HepG2 (cell line): ENCODE data around the gene SLC39A10. TPM values are rescaled to one million over a fixed set of nuclear protein-coding genes. Genes with fewer than 3 reads are reported as not detected.

Source experiments
- ATAC-seq: fragments of 200-7000 bp; cut with Tn5 transposase; 3 replicates; pipeline ENCODE4 v1.9.1; 2020; ENCODE audit warnings: mild to moderate bottlenecking, moderate library complexity
- BruUV-seq: library from RNA; stranded (reverse); fragments of 400-500 nt; replicated peaks from 2 replicates; lab custom pipeline; 2021; lab: Mats Ljungman, UMichigan
- CTCF ChIA-PET: fragments of 300-600 bp; formaldehyde crosslinking; extraction: SDS; loops from one replicate; lab custom pipeline; 2021; ENCODE audit warnings: low total read pairs, inconsistent platforms, low intra/inter-chr PET ratio; lab: Yijun Ruan, JAX
- POLR2A ChIA-PET: fragments of 350-600 bp; sonication (Branson Sonifier 250); formaldehyde crosslinking; loops from one replicate; lab custom pipeline; 2020; ENCODE audit warnings: antibody characterized with exemption, inconsistent platforms; lab: Yijun Ruan, JAX
- DNase-seq: peaks from one replicate; pipeline ENCODE4 v3.0.0-alpha.2; 2015; ENCODE audit warnings: low spot score
- FAIRE-seq: peaks from 3 replicates; lab custom pipeline; 2011; peaks lifted over from hg19 to GRCh38; lab: Jason Lieb, UNC
- H2AFZ ChIP-seq: one replicate; pipeline ENCODE4 v1.6.1; 2011; ENCODE audit warnings: low read length, inconsistent platforms
- H3K27ac ChIP-seq: fragments of 300-600 bp; 3 replicates; pipeline ENCODE4 v1.8.0; 2011; ENCODE audit warnings: mixed run types, mild to moderate bottlenecking, mixed read lengths, low read length, inconsistent platforms; ENCODE audit not compliant: insufficient read depth; ENCODE audit errors: extremely low read length
- H3K27me3 ChIP-seq, 2 experiments: fragments of 200-600 bp in 1 of 2; 2 replicates in 1 of 2; 3 replicates in 1 of 2; pipeline versions ENCODE4 v1.6.0 to v1.8.0; 2011; ENCODE audit warnings: low read length in 2 of 2, mild to moderate bottlenecking in 2 of 2, moderate library complexity in 2 of 2, inconsistent platforms in 1 of 2; ENCODE audit not compliant: insufficient read depth in 2 of 2, control insufficient read depth in 1 of 2
- H3K36me3 ChIP-seq, 2 experiments: fragments of 200-600 bp in 1 of 2; replicated peaks in 1 of 2; 2 replicates in 1 of 2; 3 replicates in 1 of 2; pipeline versions ENCODE4 v1.5.1 to v1.8.0; 2011; ENCODE audit warnings: low read length in 2 of 2, inconsistent platforms in 1 of 2; ENCODE audit not compliant: insufficient read depth in 2 of 2, control insufficient read depth in 1 of 2
- H3K4me1 ChIP-seq: 2 replicates; pipeline ENCODE4 v1.5.1; 2012; ENCODE audit warnings: low read length, inconsistent platforms; ENCODE audit not compliant: insufficient read depth
- H3K4me2 ChIP-seq: 2 replicates; pipeline ENCODE4 v1.6.0; 2011; ENCODE audit warnings: low read depth, low read length, inconsistent platforms
- H3K4me3 ChIP-seq, 3 experiments: fragments of 200-600 bp in 1 of 3; sonication (generic), shearing (Covaris generic) in 1 of 3; replicated peaks in 1 of 3; 2 replicates each; pipeline ENCODE4 v1.5.1; 2011 to 2016; ENCODE audit warnings: low read length in 3 of 3, inconsistent platforms in 2 of 3, low read depth in 2 of 3, mild to moderate bottlenecking in 2 of 3, control low read depth in 1 of 3, mixed read lengths in 1 of 3; ENCODE audit not compliant: insufficient read depth in 1 of 3
- H3K79me2 ChIP-seq: one replicate; pipeline ENCODE4 v1.6.1; 2011; ENCODE audit warnings: low read length, inconsistent platforms; ENCODE audit not compliant: insufficient read depth
- H3K9ac ChIP-seq: 2 replicates; pipeline ENCODE4 v1.6.0; 2011; ENCODE audit warnings: mild to moderate bottlenecking, low read depth, low read length, inconsistent platforms; ENCODE audit not compliant: insufficient read depth
- H3K9me3 ChIP-seq: 2 replicates; pipeline ENCODE4 v1.5.1; 2012; ENCODE audit warnings: mild to moderate bottlenecking, low read length
- H4K20me1 ChIP-seq: 2 replicates; pipeline ENCODE4 v1.6.0; 2011; ENCODE audit warnings: inconsistent platforms, mild to moderate bottlenecking, low read length, moderate library complexity; ENCODE audit not compliant: insufficient read depth
- ATF2 ChIP-seq: sonication (generic); formaldehyde crosslinking; IDR thresholded peaks from 2 replicates; pipeline ENCODE4 v1.4.0; 2020; ENCODE audit warnings: missing genetic modification reagents
- CHD4 ChIP-seq: fragments of 200-600 bp; sonication (generic); IDR thresholded peaks from 2 replicates; pipeline ENCODE4 v1.7.0; 2017; ENCODE audit warnings: mild to moderate bottlenecking, low read length, borderline replicate concordance
- GFI1 ChIP-seq: sonication (generic); formaldehyde crosslinking; IDR thresholded peaks from 2 replicates; pipeline ENCODE4 v1.5.0; 2020; ENCODE audit warnings: missing genetic modification reagents, mild to moderate bottlenecking, borderline replicate concordance
- GMEB2 ChIP-seq: IDR thresholded peaks from 2 replicates; pipeline ENCODE4 v1.6.1; 2016; ENCODE audit warnings: missing biosample characterization, missing genetic modification reagents, low read depth
- KAT2B ChIP-seq: fragments of 150-350 bp; IDR thresholded peaks from 2 replicates; pipeline ENCODE4 v1.6.1; 2014; ENCODE audit warnings: low read depth, low read length, borderline replicate concordance
- MAX ChIP-seq: IDR thresholded peaks from 2 replicates; pipeline ENCODE4 v1.6.1; 2012; ENCODE audit warnings: inconsistent platforms
- NR2F2 ChIP-seq: IDR thresholded peaks from 2 replicates; pipeline ENCODE4 v1.6.1; 2012; ENCODE audit warnings: low read depth, inconsistent platforms, borderline replicate concordance
- REST ChIP-seq, 2 experiments: IDR thresholded peaks; 2 replicates each; pipeline ENCODE4 v1.6.1; 2011 to 2012; ENCODE audit warnings: low read length in 2 of 2, borderline replicate concordance in 1 of 2, low read depth in 1 of 2, mild to moderate bottlenecking in 1 of 2, moderate library complexity in 1 of 2
- RFX5 ChIP-seq: IDR thresholded peaks from 2 replicates; pipeline ENCODE4 v1.6.1; 2011; ENCODE audit warnings: low read depth, low read length, improper control_type of control experiment
- SETDB1 ChIP-seq: sonication (generic); formaldehyde crosslinking; IDR thresholded peaks from 2 replicates; pipeline ENCODE4 v1.5.1; 2020; ENCODE audit warnings: missing genetic modification reagents, mild to moderate bottlenecking, borderline replicate concordance
- TCF7 ChIP-seq: sonication (generic); IDR thresholded peaks from 2 replicates; pipeline ENCODE4 v1.6.1; 2016; ENCODE audit warnings: antibody characterized with exemption, low read depth
- TP53 ChIP-seq: sonication (generic); formaldehyde crosslinking; conservative IDR thresholded peaks from 2 replicates; pipeline ENCODE4 v1.4.0; 2020; ENCODE audit warnings: missing genetic modification reagents
- ZBTB3 ChIP-seq: sonication (generic); formaldehyde crosslinking; IDR thresholded peaks from 2 replicates; pipeline ENCODE4 v1.4.0; 2020; ENCODE audit warnings: low read depth, mild to moderate bottlenecking, moderate library complexity, missing genetic modification reagents, borderline replicate concordance
- ZBTB38 ChIP-seq: sonication (generic); formaldehyde crosslinking; IDR thresholded peaks from 2 replicates; pipeline ENCODE4 v1.5.1; 2020; ENCODE audit warnings: mild to moderate bottlenecking, missing genetic modification reagents
- ZNF251 ChIP-seq: sonication (generic); formaldehyde crosslinking; IDR thresholded peaks from 2 replicates; pipeline ENCODE4 v1.9.0; 2021; ENCODE audit warnings: mild to moderate bottlenecking, missing genetic modification reagents
- ZNF629 ChIP-seq: sonication (generic); formaldehyde crosslinking; conservative IDR thresholded peaks from 2 replicates; pipeline ENCODE4 v1.5.0; 2020; ENCODE audit warnings: missing genetic modification reagents
- ZNF652 ChIP-seq: IDR thresholded peaks from 2 replicates; pipeline ENCODE4 v1.6.1; 2016; ENCODE audit warnings: low read depth, borderline replicate concordance
- ZNF660 ChIP-seq: sonication (generic); formaldehyde crosslinking; IDR thresholded peaks from 2 replicates; pipeline ENCODE4 v1.5.1; 2020; ENCODE audit warnings: mild to moderate bottlenecking, low read depth, missing genetic modification reagents, borderline replicate concordance
- ZNF746 ChIP-seq: sonication (generic); formaldehyde crosslinking; IDR thresholded peaks from 2 replicates; pipeline ENCODE4 v1.8.0; 2022; ENCODE audit warnings: mild to moderate bottlenecking, missing genetic modification reagents
- ZNF839 ChIP-seq: sonication (generic); formaldehyde crosslinking; IDR thresholded peaks from 2 replicates; pipeline ENCODE4 v1.4.0; 2020; ENCODE audit warnings: missing genetic modification reagents, mild to moderate bottlenecking, borderline replicate concordance
- WGBS: methylation state at CpG from one replicate; pipeline ENCODE4 v1.1.6; 2017; ENCODE audit warnings: low lambda C conversion rate; 5-methylcytosine and 5-hydroxymethylcytosine counted together
- in situ Hi-C: cut with HindIII; loops from 2 replicates; pipeline ENCODE4 v1.10.0; 2017; ENCODE audit warnings: low pct_unique_long_range_greater_than_20kb; ENCODE audit not compliant: extremely low pct_ligation_motif_present
- intact Hi-C: fragments of 100-400 bp; cut with micrococcal nuclease; formaldehyde crosslinking; loops from one replicate; pipeline ENCODE4 v1.10.0; 2022; ENCODE audit not compliant: unreplicated experiment
- polyA plus RNA-seq, 8 experiments: library from polyadenylated mRNA; depleted of rRNA in 3 of 8; stranded (reverse) in 7 of 8; unstranded in 1 of 8; fragments of >200 nt; fragmentation: Illumina TruSeq in 4 of 8; extraction: Trizol in 4 of 8; gene quantifications; 2 replicates each; pipeline versions ENCODE4 v1.2.1 to v1.2.3, GENCODE V29; 2011 to 2016; ENCODE audit warnings: low read depth in 4 of 8, missing spikeins in 1 of 8, mixed read lengths in 1 of 8; ENCODE audit not compliant: insufficient read depth in 1 of 8
- total RNA-seq, 5 experiments: library from RNA; depleted of rRNA; stranded (reverse); fragments of >200 nt; fragmentation: Illumina TruSeq; extraction: Trizol; gene quantifications; 2 replicates each; pipeline ENCODE4 v1.2.3, GENCODE V29; 2016; ENCODE audit warnings: low read depth in 1 of 5

Gene SLC39A10
- total and polyA plus RNA-seq, 2 of the 13 experiments (the other 11 are each of a cell fraction or from before 2014, with no cell fraction given), result 13.2 to 21.0 TPM

- DNase-seq (no peak), FAIRE-seq (no peak), ATAC-seq (no peak)
- no peaks in the 10 kb centered on the region for H3K4me1 ChIP-seq
- no peak overlapping the region for H3K9ac ChIP-seq
- no peaks in the 10 kb centered on the region for H4K20me1 ChIP-seq
- TF ChIP-seq TCF7 (no peak), ZBTB38 (CRISPR knock-in tag) (no peak), ZNF660 (CRISPR knock-in tag) (no peak), ZNF839 (no peak), CHD4 (no peak), GFI1 (no peak), TP53 (CRISPR knock-in tag) (no peak), SETDB1 (CRISPR knock-in tag) (no peak), ATF2 (CRISPR knock-in tag) (no peak), ZNF251 (CRISPR knock-in tag) (no peak), ZNF652 (CRISPR knock-in tag) (no peak), RFX5 (no peak), ZNF629 (CRISPR knock-in tag) (no peak), NR2F2 (no peak), ZNF746 (no peak), ZBTB3 (no peak), GMEB2 (no peak), KAT2B (no peak), MAX (no peak), REST (IDR thresholded peaks at IDR 0.05; ENCODE audit: borderline replicate concordance in 1 of 2, low read depth in 1 of 2, low read length in 2 of 2) (no peak)
- no peaks in the 10 kb centered on the region for H3K79me2 ChIP-seq
- CTCF ChIA-PET, result no interaction called here
- H3K36me3 ChIP-seq, result peaks cover 0 to 10% of the 10 kb centered on the region in 2 experiments; a peak in 2 of 5 replicates
- H3K27ac ChIP-seq, result no peak overlapping the region
- no peak overlapping the region for H3K4me3 ChIP-seq
- POLR2A ChIA-PET, result no interaction called here
- WGBS, result 95% methylated on average over 4 of the region's 4 CpGs
- BruUV-seq, result no TSS peak
- no peaks in the 10 kb centered on the region for H3K27me3 ChIP-seq
- H2AFZ ChIP-seq, result no peak overlapping the region
- in situ Hi-C loops, result no loop called here
- no peaks in the 10 kb centered on the region for H3K9me3 ChIP-seq
- no peak overlapping the region for H3K4me2 ChIP-seq
- intact Hi-C loops, result no loop called here
These were observed 70.1 kb downstream of the SLC39A10 start for GRCh38 chr2:195727106-195727505.
